Endothelial cell of umbilical vein (primary cell): Measurements from ENCODE around the gene ZNF414. TPM values are rescaled to one million over a fixed set of nuclear protein-coding genes. Genes with fewer than 3 reads are reported as not detected.

Experiments used
- BruUV-seq: library from RNA; stranded (reverse); fragments of 400-500 nt; replicated peaks from 2 replicates; lab custom pipeline; 2021; lab: Mats Ljungman, UMichigan
- CTCF ChIA-PET: fragments of 300-600, 350-600 bp; sonication (Branson Sonifier 250); formaldehyde crosslinking; loops from one replicate; lab custom pipeline; 2021; ENCODE audit warnings: antibody characterized with exemption, inconsistent platforms; lab: Charles Lee
- POLR2A ChIA-PET: fragments of 300-600, 350-600 bp; sonication (Branson Sonifier 250); formaldehyde crosslinking; loops from one replicate; lab custom pipeline; 2021; ENCODE audit warnings: antibody characterized with exemption, inconsistent platforms; lab: Charles Lee
- DNase-seq: peaks from one replicate; pipeline ENCODE4 v3.0.0-alpha.2; 2011; ENCODE audit warnings: low read depth, low spot score
- FAIRE-seq: peaks from 2 replicates; lab custom pipeline; 2011; peaks lifted over from hg19 to GRCh38; lab: Jason Lieb, UNC
- H2AFZ ChIP-seq: 2 replicates; pipeline ENCODE4 v1.6.0; 2012; ENCODE audit warnings: low read depth, low read length, control low read depth, inconsistent platforms
- H3K27ac ChIP-seq: 2 replicates; pipeline ENCODE4 v1.5.1; 2011; ENCODE audit warnings: low read depth, mild to moderate bottlenecking, control low read depth, low read length, moderate library complexity; ENCODE audit not compliant: insufficient read depth
- H3K27me3 ChIP-seq, 2 experiments: 2 replicates each; pipeline versions ENCODE4 v1.6.0 to v1.6.1; 2011; ENCODE audit warnings: low read length in 2 of 2, mixed read lengths in 1 of 2; ENCODE audit not compliant: control insufficient read depth in 2 of 2, insufficient read depth in 2 of 2
- H3K36me3 ChIP-seq, 2 experiments: 2 replicates in 1 of 2; 3 replicates in 1 of 2; pipeline ENCODE4 v1.5.1; 2011; ENCODE audit warnings: low read length in 2 of 2, mild to moderate bottlenecking in 1 of 2, moderate library complexity in 1 of 2; ENCODE audit not compliant: control insufficient read depth in 2 of 2, insufficient read depth in 2 of 2; ENCODE audit errors: extremely low read depth in 1 of 2
- H3K4me1 ChIP-seq: 3 replicates; pipeline ENCODE4 v1.5.1; 2011; ENCODE audit warnings: mild to moderate bottlenecking, low read length; ENCODE audit not compliant: control insufficient read depth, insufficient read depth; ENCODE audit errors: extremely low read depth
- H3K4me2 ChIP-seq: 2 replicates; pipeline ENCODE4 v1.6.1; 2011; ENCODE audit warnings: low read length, control low read depth, mixed read lengths; ENCODE audit not compliant: insufficient read depth
- H3K4me3 ChIP-seq, 3 experiments: fragments of 200-600 bp in 1 of 3; sonication (generic), shearing (Covaris generic) in 1 of 3; replicated peaks in 1 of 3; 2 replicates each; pipeline ENCODE4 v1.5.1; 2011 to 2016; ENCODE audit warnings: control low read depth in 3 of 3, low read length in 3 of 3, mild to moderate bottlenecking in 2 of 3, inconsistent platforms in 1 of 3, low read depth in 1 of 3, moderate library complexity in 1 of 3; ENCODE audit not compliant: insufficient read depth in 1 of 3
- H3K79me2 ChIP-seq: 2 replicates; pipeline ENCODE4 v1.6.0; 2012; ENCODE audit warnings: low read length, inconsistent platforms; ENCODE audit not compliant: control insufficient read depth, insufficient read depth
- H3K9ac ChIP-seq: replicated peaks from 2 replicates; pipeline ENCODE3; 2011; ENCODE audit warnings: low read length, control low read depth; ENCODE audit not compliant: insufficient read depth; ENCODE audit errors: extremely low read depth
- H3K9me1 ChIP-seq: replicated peaks from 3 replicates; pipeline ENCODE4 v1.6.0; 2011; ENCODE audit warnings: mild to moderate bottlenecking, low read length; ENCODE audit not compliant: control insufficient read depth, insufficient read depth; ENCODE audit errors: extremely low read depth
- H3K9me3 ChIP-seq: replicated peaks from 2 replicates; pipeline ENCODE4 v1.5.1; 2012; ENCODE audit warnings: low read length, inconsistent platforms; ENCODE audit not compliant: control insufficient read depth, insufficient read depth
- H4K20me1 ChIP-seq: replicated peaks from 2 replicates; pipeline ENCODE3; 2011; ENCODE audit warnings: mild to moderate bottlenecking, low read length; ENCODE audit not compliant: control insufficient read depth, insufficient read depth; ENCODE audit errors: extremely low read depth
- CTCF ChIP-seq, 2 donors: IDR thresholded peaks; 1 replicate in 1 of 2; 2 replicates in 1 of 2; pipeline ENCODE4 v1.5.1; 2011; ENCODE audit warnings: low read length in 2 of 2, mild to moderate bottlenecking in 2 of 2, moderate library complexity in 2 of 2, control low read depth in 1 of 2, inconsistent platforms in 1 of 2, low read depth in 1 of 2; ENCODE audit not compliant: insufficient read depth in 1 of 2; ENCODE audit errors: extremely low read depth in 1 of 2
- FOS ChIP-seq: IDR thresholded peaks from 2 replicates; pipeline ENCODE4 v1.6.1; 2011; ENCODE audit warnings: mild to moderate bottlenecking, low read length, moderate library complexity, borderline replicate concordance; ENCODE audit not compliant: insufficient read depth
- GATA2 ChIP-seq: IDR thresholded peaks from 2 replicates; pipeline ENCODE4 v1.7.0; 2011; ENCODE audit warnings: low read depth, mild to moderate bottlenecking, moderate library complexity, mixed read lengths, low read length; ENCODE audit not compliant: insufficient read length, insufficient read depth
- JUN ChIP-seq: IDR thresholded peaks from 2 replicates; pipeline ENCODE4 v1.6.1; 2011; ENCODE audit warnings: borderline replicate concordance, low read depth; ENCODE audit not compliant: insufficient read length, insufficient read depth
- MAX ChIP-seq: IDR thresholded peaks from 2 replicates; pipeline ENCODE4 v1.6.1; 2011; ENCODE audit not compliant: insufficient read depth, insufficient read length
- MYC ChIP-seq: IDR thresholded peaks from one replicate; pipeline ENCODE4 v1.6.1; 2011; ENCODE audit warnings: mild to moderate bottlenecking, low read depth, low read length
- POLR2A ChIP-seq: IDR thresholded peaks from 2 replicates; pipeline ENCODE4 v1.6.1; 2012; ENCODE audit warnings: low read depth, mild to moderate bottlenecking, control low read depth, low read length
- POLR2AphosphoS5 ChIP-seq: IDR thresholded peaks from 2 replicates; pipeline ENCODE4 v1.6.1; 2012; ENCODE audit warnings: low read depth, mild to moderate bottlenecking, control low read depth, low read length, moderate library complexity; ENCODE audit not compliant: insufficient read depth
- dilution Hi-C: fragments of 300-500 bp; cut with MboI; formaldehyde crosslinking; loops from one replicate; pipeline ENCODE4 v1.15.0; 2019; ENCODE audit warnings: low sequenced_read_pairs; ENCODE audit not compliant: extremely low pct_ligation_motif_present
- intact Hi-C: fragments of 100-400 bp; cut with micrococcal nuclease; formaldehyde crosslinking; loops from one replicate; pipeline ENCODE4 v1.10.0; 2022
- polyA plus RNA-seq, 4 experiments: library from polyadenylated mRNA; depleted of rRNA in 3 of 4; stranded (reverse) in 3 of 4; unstranded in 1 of 4; fragments of >200 nt; gene quantifications; 2 replicates each; pipeline versions ENCODE4 v1.2.1 to v1.2.3, GENCODE V29; 2011 to 2012; ENCODE audit warnings: missing spikeins in 1 of 4
- total RNA-seq: library from RNA; stranded (reverse); gene quantifications from 2 replicates; pipeline ENCODE4 v1.2.3, GENCODE V29; 2021

ZNF414 gene
- total and polyA plus RNA-seq, 2 donors (not counting 3 experiments of a cell fraction or from before 2014, with no cell fraction given), result 11.6 to 20.6 TPM

GRCh38 chr19:8517551-8518442 is 3.8 kb upstream of the ZNF414 start:
- ChIA-PET CTCF (interaction anchor here (0.6 to 1.9 kb wide), 3 partner anchors 7 to 251 kb away, joined by 3 to 5 read pairs (median 4); no protein-coding TSS in a partner anchor), POLR2A (no interaction called here)
- no peaks in the 10 kb centered on the region for H3K36me3 ChIP-seq
- no peaks in the 10 kb centered on the region for H3K79me2 ChIP-seq
- no peak overlapping the region for H2AFZ ChIP-seq
- H4K20me1 ChIP-seq, result no peaks in the 10 kb centered on the region
- H3K9me3 ChIP-seq, result no peaks in the 10 kb centered on the region
- H3K4me3 ChIP-seq, result no peak overlapping the region
- peaks cover 1 to 4% of the 10 kb centered on the region in 2 experiments for H3K27me3 ChIP-seq
- H3K9ac ChIP-seq, result no peak overlapping the region
- intact Hi-C loops (no loop called here), dilution Hi-C loops (no loop called here)
- no peak overlapping the region for H3K27ac ChIP-seq
- H3K4me2 ChIP-seq, result no peak overlapping the region
- peaks cover 10% of the 10 kb centered on the region for H3K4me1 ChIP-seq
- no TSS peak for BruUV-seq
- FAIRE-seq, result no peak
- no peak for TF ChIP-seq POLR2A
- no peak for TF ChIP-seq MAX
- TF ChIP-seq MYC, result no peak
- no peak for TF ChIP-seq GATA2
- TF ChIP-seq CTCF (IDR thresholded peaks at IDR 0.05; ENCODE audit: extremely low read depth in 1 of 2, insufficient read depth in 1 of 2, low read depth in 1 of 2, low read length in 2 of 2), result no peak
- no peak for TF ChIP-seq POLR2AphosphoS5
- TF ChIP-seq FOS, result no peak
- no peak for TF ChIP-seq JUN
- H3K9me1 ChIP-seq, result no peaks in the 10 kb centered on the region
- no peak for DNase-seq
